GM12872 (cell line): ENCODE data around the gene AKAP8.

ENCODE experiments used
- TF ChIP-seq, protein P1 (sequence below): IDR thresholded peaks from 3 replicates; pipeline ENCODE4 v1.5.1; 2011; ENCODE audit warnings: low read depth, mild to moderate bottlenecking, low read length, moderate library complexity; ENCODE audit not compliant: insufficient read depth

Gene AKAP8

GRCh38 chr19:15401397-15401710 is 21.8 kb upstream of the AKAP8 start:
- TF ChIP-seq, protein P1, sequence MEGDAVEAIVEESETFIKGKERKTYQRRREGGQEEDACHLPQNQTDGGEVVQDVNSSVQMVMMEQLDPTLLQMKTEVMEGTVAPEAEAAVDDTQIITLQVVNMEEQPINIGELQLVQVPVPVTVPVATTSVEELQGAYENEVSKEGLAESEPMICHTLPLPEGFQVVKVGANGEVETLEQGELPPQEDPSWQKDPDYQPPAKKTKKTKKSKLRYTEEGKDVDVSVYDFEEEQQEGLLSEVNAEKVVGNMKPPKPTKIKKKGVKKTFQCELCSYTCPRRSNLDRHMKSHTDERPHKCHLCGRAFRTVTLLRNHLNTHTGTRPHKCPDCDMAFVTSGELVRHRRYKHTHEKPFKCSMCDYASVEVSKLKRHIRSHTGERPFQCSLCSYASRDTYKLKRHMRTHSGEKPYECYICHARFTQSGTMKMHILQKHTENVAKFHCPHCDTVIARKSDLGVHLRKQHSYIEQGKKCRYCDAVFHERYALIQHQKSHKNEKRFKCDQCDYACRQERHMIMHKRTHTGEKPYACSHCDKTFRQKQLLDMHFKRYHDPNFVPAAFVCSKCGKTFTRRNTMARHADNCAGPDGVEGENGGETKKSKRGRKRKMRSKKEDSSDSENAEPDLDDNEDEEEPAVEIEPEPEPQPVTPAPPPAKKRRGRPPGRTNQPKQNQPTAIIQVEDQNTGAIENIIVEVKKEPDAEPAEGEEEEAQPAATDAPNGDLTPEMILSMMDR = no peak

GRCh38 chr19:15400521-15401396 is 21.2 kb upstream of the AKAP8 start:
- TF ChIP-seq, protein P1 = no peak

DNA sequence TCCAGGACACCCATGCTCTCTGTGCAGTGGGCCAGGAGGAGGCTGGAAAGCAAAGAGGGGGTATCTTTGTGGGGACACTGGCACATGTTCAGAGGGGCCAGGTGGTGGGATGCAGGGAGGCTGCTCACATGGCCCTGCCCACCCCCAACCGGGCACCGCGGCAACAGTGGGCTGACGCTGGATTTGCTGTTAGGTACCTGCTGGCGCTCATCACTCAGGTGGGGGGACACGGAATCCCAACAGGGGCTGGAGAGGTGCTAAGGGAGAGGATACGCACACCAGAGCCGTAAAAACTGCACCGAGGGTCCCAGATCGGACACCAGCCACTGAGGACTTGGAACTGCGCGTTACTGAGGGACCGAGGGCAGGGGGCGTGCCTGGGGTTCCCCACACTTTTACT is 20.0 kb upstream of the AKAP8 start:
- TF ChIP-seq, protein P1 = no peak

GRCh38 chr19:15399234-15399515 is 19.6 kb upstream of the AKAP8 start:
- TF ChIP-seq, protein P1 = no peak

GRCh38 chr19:15398501-15399233 is 19.1 kb upstream of the AKAP8 start:
- TF ChIP-seq, protein P1 = no peak

GRCh38 chr19:15397782-15398181 is 18.2 kb upstream of the AKAP8 start:
- TF ChIP-seq, protein P1 = no peak

DNA sequence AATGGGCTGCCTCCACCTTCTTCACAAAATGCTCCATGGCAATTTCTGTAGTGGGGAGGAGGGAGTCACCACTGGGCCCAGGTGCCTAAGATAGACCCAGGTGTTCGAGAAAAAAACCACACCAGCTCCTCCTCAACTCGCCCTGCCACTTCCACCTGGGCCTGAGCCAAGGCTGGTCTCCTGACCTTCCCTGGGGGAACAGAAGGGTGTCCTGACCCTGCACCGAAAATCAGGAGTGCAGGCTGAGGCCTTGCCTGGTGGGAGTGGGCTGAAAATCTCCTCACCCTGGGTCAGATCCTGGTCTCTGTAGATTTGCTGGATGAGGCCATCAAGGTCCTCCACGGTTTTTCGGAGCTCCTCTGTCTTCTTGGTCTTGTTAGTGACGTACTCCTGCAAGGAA is 17.6 kb upstream of the AKAP8 start:
- TF ChIP-seq, protein P1 = no peak
